GM12892 (cell line): ENCODE data around the gene TSFM.

Experiments
- POLR2A ChIP-seq: IDR thresholded peaks from 2 replicates; pipeline ENCODE4 v1.6.1; 2011; ENCODE audit warnings: low read depth, low read length, control low read depth
- POLR2AphosphoS5 ChIP-seq: IDR thresholded peaks from 2 replicates; pipeline ENCODE4 v1.6.1; 2011; ENCODE audit warnings: low read depth, low read length, control low read depth

DNA sequence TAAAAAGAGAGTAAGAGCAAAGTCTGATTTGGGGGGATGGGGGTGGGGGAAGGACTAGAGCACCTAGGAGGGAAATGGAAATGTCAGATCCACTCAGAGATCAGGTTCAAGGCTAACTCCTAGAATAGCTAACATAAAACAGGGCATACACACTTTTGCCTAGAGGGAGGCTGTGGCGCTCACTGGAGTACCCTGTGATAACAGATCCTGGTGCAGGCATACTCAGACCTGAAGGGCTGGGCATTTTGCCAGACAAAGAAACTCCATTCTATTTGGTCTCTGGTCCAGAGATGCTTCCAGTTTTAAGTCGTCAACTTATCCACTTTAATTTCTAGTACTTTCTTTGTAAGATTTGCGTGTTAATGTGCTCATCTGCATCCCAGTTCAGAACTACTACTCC is 58.1 kb downstream of the TSFM start:
- TF ChIP-seq POLR2A (no peak), POLR2AphosphoS5 (no peak)
